CD4-positive, alpha-beta T cell treated with Interleukin-15 for 1 hour (primary cell): ENCODE results near the gene KRT17.
"Not testable (repeated sequence)": the region's sequence is repeated elsewhere in the genome, so short reads cannot be mapped to it uniquely, and the experiment has no call there.

ENCODE experiments used
- DNase-seq: peaks from one replicate; pipeline ENCODE4 v3.0.0-alpha.2; 2020

The KRT17 gene

DNA sequence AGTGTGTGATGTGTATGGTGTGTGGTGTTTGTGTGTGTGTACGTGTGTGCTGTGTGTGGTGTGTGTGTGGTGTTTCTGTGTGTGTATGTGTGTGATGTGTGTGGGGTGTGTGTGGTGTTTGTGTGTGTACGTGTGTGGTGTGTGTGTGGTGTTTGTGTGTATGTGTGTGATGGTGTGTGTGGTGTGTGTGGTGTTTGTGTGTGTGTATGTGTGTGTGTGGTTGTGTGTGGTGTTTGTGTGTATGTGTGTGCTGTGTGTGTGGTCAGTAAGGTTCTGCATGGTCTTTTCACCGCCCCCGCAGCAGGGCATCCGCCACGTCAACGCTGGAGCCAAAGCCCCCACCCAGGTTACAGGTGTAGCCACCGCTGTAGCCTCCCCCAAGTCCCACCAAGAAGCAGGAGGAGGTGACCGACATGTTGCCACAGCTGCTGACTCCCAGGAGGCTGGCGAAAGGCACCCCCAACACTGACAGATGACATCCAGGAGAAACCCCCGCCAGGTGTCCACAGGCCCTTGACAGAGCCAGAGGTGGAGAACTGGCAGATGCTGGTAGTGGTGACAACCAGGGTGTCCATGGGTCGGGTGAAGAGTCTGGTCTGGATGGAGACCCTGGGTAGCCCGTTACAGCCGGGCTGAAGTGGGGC, 9.3 kb upstream of the KRT17 start:
- DNase-seq: no peak

DNA sequence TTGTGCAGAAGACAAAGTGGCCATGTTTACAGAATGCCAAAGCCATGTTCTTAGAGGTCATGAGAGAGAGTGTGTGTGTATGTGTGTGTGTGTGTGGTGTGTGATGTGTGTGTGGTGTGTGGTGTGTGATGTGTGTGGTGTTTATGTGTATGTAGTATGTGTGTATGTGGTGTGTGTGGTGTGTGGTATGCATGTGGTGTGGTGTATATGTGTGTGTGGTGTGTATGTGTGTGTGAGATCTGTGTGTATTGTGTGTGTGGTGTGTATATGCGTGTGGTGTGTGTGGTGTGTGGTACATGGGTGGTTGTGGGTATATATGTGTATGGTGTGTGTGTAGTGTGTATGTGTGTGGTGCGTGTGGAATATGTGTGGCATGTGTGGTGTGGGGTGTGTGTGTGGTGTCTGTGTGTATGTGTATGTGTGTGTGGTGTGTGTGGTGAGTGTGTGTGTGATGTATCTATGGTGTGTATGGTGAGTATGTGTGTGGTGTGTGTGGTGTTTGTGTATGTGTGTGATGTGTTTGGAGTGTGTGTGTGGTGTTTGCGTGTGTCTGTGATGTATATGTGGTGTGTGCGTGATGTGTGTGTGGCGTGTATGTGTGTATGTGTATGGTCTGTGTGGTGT, 8.2 kb upstream of the KRT17 start:
- DNase-seq: no peak

DNA sequence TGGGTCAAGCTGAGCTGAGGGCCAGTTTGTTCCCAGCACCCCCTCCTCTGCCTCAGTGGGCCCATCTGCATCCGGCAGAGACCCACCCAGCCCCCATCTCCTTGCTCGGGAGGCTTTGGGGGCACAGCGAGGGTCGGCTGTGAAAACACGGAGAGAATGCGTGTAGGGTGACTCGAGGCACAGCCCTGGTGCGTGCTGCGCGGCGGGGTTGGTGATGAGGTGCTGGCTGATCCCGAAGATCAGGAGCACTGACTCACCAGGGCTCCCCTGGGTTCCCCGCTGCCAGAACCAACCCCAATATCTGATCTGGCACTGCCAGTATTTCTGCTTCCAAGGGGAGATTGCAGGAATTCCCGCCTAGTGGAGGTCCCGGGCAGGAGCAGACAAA, 7.5 kb upstream of the KRT17 start:
- no peak for DNase-seq

DNA sequence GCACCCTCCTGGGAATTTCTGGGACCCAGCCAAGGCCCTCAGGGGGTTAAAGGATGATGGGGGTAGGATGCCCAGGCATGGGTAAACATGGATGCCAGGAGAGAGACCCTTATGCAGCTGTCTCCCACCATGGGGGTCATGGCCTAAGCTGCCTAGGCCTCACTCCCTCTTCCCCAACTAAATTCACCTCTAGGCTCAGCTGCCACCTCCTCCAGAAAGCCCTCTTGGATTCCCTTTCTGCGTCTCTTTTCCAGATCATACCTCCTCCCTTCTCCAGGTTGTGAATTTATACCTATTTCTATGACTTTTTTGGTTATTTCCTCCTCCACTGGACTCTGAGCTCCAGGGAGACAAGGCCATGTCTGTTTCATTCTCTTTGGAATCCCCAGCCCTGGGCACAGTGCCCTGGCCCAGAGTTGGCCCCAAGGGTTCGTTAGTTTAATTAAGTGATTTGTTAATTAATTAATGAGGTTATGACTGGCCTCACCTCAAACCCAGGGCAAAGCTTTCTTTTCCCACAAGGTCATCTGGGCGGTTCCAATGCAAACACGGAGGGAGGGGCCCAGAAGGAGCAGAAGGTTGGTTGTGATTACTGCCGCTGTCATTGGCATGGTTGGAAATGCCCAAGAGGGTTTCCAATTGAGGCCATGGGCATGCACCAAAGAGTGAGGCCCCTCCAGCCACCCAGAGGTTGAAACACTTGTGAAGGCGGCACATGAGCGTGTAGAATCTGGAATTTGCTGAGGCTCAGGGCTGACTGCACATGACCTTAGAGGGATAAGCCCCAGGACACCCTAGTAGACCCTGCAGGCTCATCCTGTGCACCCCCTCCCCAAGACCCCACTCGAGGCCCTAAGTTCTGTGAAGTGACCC, 6.9 kb upstream of the KRT17 start:
- DNase-seq: no peak

DNA sequence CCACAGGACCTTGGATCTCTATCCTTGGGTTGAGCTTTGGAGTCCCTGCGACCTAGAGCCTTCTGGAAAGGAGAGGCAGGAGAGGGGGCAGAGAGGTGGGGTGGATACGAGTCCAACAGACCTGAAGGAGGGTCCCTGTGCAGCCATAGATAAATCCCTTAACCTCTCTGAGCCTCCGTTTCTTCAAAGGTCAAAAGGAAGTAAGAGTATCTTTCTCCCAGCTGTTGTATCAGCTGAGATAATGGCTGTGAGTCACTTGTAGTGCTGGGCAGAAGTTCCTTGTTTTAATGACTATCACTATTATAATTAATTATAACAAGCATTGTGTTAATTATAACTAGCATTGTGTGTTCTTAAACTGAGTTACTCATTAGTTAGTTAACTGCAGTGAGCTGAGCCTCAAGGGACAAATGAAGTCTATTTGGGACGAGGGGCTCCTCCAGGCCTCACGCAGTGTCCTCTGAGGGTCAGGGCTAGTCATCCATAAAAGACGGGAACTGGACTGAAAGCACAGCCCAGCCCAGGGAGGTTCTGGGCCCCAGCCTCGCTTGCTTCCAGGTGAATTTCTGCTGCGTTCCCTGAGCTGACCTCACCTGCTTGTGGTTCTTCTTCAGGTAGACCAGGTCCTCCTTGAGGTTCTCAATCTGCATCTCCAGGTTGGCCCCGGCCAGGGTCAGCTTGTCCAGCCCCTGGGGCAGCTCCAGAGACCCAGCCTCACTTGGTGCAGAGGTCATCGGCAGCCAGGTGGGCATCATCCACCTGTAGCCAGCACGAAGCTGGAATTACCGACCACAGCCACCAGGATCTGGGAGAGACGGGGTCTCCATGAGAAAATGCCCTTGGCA, 5.7 kb upstream of the KRT17 start:
- no peak for DNase-seq

DNA sequence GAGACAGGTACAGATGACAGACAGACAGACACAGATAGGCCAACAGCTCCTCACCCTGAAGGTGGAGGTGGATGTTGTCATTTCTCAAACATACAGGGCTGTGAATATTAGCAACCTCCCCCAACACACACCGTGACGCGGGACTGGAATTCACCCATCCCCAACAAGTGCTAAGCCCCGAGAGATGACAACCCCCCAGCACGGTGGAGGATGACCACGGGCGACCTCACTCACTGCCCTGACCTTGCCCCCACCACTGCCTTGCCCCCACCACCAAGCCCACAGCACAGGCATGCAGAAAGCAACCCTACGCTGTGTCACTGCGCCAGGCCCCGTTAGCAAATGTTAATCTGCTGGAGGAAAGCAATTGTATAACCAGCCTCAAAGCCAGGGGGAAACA, 4.9 kb upstream of the KRT17 start:
- no peak for DNase-seq

DNA sequence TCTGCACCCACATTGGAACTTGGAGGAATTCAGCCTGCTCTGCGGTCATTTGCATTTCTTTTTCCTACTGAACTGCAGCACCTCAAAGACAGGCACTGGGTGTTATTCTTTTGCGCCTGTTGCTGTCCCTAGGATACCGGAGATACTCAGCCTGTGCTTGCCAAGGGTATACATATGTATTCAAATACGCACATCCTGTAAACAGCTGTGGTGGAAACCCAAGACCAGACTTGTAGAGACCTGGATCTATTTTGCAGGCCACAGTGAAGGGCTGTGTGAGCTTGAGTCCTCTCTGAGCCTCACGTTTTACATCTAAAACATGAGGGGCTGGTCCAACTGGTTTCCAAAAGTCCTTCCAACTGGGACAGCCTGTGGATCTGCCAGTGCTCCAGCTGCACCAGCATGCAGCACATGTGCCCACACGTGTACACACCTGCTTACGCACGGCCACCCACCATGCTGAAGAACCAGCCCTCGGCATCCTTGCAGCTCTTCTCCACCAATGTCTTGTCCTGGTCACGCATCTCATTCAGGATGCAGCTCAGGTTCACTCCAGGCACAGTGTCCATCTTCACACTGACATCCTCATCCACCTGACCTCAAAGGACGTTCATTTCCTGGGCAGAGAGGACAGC, 4.4 kb upstream of the KRT17 start:
- not testable (repeated sequence) for DNase-seq

DNA sequence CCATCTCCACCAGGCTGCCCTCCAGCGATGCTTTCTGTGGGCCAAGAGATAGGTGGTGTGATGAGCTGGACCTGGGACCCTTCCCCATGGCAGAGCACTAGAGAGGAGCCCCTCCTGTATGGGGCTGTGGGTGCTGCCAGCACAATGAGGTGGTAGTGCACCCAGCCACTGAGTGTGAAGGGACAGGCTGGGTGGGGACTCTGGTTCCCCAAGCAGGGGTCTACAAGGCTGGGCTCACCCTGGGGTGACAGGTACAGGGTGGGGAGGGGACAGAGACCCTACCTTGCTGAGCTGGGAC, 3.6 kb upstream of the KRT17 start:
- DNase-seq: not testable (repeated sequence)

DNA sequence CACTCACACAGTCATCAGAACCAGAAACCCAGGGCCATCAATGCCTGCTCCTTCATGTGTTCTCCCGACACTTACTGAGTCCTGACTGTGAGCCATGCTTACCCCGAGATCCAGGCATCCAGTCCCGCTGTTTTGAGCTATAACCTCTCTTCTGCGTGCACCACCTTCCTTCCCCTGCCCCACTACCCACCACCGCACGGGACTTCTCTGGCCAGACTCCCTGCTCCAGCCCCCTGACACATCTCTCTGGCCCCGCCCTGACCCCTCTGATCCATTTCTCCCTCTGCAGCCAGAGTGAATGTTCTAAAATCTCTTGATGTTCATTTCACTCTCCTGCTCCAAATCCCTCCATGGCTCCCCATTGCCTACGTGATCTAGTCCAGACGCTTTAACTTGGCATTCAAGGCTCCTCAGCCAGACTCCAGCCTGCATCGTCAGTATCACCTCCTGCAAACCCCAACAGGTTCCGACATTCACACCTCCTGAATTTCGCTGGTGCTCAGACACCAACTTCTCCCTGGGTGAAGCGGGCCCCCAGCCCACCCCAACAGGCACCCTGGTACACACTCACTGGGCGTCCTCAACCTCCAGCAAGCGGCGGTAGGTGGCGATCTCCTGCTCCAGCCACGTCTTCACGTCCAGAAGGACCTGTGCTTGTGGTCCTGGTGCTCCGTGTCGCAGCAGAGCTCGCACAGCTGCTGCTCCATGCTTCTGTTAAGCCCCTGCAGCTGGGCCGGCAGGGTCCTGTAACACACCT, 3.1 kb upstream of the KRT17 start:
- DNase-seq: no peak

DNA sequence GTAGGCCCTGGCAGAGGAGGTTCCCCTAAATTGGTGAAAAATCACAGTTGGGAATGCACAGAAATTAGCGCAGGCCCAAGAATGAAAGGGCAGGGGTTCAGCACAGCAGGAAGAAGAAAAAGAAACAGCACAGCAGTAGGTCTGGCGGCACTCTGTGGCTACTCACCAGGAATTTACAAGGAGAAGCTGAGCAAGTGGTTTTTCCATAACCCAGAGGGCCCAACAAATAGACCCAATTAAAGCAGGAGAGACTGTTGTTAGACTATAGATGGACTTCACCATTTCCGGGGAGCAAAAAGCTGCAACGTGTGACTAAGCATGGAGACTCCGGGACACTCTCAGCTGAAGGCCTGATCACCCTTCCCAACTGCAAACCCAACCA, 2.5 kb upstream of the KRT17 start:
- DNase-seq: not testable (repeated sequence)

DNA sequence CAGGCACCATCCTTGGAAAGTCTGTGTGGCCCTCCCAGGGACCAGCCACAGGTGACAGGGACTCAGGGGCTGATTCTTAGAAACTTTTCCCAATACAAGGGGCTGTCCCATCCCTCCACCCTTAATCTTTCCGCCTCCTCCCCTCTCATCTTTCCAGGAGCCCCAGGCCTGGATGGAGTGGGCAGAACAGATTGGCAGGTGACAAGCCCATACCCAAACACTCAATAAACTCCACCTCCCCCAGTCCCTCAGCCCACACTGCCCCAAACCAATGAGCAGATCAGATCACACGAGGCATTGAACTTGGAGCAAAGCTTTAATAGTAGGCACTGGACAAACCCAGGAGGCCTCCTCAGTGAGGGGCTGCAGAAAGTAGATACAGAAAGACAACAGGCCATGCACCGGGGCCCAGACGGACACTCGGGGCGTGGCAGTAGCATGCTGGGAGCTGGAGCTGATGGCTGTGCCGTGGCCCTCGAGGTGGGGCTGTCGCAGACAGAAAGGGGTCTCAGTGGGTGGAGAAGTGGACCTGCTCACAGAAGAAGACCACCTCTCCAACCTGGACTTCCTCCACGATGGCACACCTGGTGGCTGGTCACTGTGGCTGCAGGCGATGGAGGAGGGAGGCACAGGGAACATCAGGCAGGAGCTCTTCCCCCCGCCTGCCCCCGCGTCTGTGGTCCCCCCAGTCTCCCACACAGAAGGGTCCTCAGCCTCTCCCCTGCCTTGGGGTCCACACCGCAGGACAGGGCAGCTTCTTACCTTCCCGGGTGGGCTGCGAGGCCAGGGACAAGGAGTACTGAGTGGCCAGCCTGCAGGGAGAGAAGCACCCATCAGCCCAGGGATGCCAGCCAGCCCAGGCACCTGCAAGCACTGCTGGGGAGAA, 1.9 kb upstream of the KRT17 start:
- DNase-seq: not testable (repeated sequence)

DNA sequence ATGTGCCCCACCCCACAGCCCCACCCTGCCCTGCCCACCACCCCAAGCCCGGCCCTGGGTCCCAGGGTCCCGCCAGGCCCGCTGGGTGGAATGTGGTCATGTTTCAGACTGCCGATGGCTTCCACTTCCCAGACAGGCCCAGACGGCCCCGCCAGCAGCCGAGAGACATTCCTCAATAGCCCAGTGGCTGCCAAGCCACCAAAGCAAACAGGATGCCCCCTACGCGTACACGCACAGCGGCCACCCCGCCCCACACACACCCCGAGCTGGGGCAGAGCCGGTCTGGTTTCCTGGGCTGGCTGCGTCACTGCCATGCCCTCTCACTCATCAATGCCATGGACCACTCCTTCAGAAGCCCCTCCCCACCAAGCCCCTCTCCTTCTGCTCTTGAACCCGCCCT, 1.2 kb upstream of the KRT17 start:
- DNase-seq: no peak

DNA sequence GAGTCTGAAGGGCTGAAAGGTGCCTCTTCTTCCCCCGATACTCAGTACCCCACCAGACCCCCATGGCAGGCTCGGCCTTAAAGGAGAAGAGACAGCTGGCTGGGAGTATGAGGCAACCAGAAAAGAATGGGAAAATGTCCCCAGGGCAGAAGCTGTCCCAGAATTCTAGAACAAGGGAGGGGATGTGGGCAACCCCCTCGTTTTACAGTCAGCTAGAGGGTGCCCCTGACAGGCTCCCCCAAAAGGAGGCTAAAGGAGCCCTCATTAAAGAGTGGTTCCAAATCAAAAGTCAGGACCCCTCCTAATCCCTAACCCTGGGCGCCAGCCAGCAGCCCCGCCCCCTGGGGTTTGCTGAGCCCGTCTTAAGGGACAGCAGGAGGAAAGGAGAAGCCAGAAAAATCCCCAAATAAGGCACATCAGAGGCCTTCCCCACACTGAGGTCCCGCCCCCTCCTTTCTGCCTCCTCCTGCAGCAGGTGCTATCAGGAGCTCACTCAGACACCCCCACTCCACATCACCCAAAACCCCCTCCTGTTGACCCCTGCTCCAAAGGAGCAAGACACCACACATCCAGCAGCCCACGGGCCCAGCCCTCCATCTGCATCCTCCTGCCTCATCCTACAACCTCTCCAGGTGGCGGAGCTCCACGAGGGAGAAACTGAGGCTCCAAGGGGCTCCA, 1.1 kb downstream of the KRT17 start:
- not testable (repeated sequence) for DNase-seq

DNA sequence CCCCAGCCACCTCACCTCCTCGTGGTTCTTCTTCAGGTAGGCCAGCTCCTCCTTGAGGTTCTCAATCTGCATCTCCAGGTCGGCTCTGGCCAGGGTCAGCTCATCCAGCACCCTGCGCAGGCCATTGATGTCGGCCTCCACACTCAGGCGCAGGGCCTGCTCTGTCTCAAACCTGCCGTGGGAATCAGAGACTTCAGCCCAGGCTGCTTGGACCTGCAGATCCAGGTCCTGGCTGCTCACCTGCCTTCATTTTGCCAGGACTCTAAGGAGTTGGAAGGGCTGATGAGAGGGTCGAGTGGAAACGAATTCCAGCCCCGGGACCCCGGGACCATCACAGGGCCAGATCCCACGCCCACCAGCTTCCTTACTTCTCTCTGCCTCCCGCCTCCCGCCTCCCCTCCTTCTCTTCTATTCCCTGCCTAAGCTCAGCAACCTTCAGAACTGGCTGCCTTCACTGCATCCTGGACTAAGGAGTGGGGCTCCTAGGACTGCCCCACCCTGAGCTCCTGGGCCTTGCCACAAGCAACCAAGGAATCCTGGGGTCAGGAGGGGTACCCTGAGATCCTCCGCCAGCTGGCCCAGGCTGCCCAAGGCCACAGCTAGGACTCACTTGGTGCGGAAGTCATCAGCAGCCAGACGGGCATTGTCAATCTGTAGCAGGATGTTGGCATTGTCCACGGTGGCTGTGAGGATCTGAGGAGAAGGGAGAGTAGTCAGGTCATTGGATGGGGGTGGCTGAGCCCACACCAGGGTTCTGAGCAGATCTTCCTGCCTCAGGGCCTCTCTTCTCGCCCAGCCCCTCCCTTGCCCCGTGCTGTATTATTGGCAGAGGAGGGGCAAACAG, 1.8 kb downstream of the KRT17 start:
- DNase-seq: not testable (repeated sequence)

DNA sequence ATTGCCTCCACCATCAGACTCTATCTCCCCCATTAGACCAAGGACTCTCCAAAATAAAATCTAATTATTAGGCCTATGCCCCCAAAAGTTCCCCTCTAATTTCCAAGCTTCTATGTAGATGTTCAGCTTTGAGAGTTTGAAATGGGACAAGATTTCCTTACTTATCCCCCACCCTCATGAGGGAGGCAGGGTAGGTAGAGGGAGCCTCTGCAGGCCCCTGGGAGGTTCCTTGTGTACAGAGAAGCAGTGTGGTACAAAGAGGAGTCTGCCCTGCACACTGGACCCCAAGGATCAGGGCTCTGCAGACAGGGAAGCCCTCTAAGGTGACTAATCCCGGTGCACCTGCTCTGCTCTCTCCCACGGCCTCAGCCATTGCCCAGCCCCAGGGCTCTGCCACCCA, 2.5 kb downstream of the KRT17 start:
- DNase-seq: no peak

DNA sequence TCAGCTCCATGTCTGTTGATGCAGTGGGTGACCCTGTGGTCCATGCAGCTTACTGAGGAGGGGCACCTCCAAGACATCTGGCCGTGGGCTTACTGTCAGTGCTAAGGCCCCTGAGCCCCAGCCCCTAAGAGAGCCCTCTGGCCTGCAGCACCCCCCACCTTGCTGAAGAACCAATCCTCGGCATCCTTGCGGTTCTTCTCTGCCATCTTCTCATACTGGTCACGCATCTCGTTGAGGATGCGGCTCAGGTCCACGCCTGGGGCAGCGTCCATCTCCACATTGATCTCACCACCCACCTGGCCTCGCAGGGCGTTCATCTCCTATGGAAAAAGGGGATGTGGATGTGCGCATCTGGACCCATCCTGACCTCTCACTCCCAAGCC, 2.9 kb downstream of the KRT17 start:
- DNase-seq: not testable (repeated sequence)

DNA sequence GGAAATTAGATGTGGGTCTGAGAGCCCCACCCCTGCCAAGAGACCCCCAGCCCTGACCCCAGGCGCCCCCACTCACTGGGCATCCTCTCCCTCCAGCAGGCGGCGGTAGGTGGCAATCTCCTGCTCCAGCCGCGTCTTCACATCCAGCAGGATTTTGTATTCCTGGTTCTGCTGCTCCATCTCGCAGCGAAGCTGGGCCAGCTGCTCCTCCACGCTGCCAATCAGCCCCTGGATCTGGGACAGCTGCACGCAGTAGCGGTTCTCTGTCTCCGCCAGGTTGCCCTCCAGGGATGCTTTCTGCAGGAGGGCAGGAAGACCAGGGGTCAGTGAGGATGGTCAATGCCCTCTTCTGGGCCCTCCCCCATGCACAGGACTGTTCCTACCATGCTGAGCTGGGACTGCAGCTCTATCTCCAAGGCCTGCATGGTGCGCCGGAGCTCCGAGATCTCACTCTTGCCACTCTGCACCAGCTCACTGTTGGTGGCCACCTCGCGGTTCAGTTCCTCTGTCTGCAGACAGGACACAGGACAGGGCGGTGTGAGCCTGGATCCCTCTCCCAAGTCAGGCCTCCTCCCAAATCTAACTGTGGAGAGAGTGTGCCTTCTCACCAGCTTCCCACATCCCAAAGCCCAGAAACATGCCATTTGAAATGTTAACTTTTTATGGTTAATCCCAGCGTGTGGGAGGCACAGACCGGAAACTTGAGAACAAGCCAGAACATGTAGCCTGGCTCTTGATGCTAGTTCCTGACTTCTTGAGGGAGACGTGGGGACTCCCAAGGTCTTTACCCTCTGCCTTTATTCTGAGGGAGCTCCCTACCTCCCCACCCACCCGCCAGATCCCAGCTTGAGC, 3.6 kb downstream of the KRT17 start:
- no peak for DNase-seq

DNA sequence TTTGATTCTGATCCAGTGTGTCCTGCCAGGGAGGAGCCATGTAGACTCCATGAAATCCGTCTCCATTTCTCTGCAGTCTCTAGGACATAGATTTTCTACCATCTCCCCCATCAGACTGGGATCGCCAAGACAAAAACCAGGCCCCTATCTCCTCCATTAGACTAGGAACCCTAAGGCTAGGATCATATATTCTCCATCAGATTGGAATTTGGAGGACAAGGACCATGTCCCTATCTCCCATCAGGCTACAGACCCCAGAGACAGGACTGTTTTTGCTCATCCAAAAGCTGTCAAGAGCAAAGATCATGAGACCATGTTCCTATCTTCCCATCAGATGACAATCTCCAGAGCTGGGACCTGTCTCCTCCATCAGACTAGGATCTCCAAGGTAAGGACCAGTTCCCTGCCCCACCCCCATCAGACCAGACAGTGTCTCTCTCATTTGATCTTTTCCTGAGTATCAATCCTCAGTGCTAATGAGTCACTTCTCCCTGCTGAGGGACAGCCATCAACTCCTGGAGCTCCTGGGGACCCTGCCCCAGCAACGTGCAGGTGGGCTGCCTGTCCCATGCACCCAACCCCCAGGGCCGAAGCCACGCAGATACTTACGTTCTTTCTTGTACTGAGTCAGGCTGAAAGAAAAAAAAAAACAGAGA, 4.3 kb downstream of the KRT17 start:
- not testable (repeated sequence) for DNase-seq
